SJSA1 (cell line): ENCODE results near the gene SLMAP. TPM values are rescaled to one million over a fixed set of nuclear protein-coding genes. Genes with fewer than 3 reads are reported as not detected.

ENCODE experiments used
- DNase-seq, 2 experiments: peaks; one replicate each; pipeline ENCODE4 v3.0.0-alpha.2; 2015 to 2020; ENCODE audit warnings: low spot score in 2 of 2, low read depth in 1 of 2
- H3K27ac ChIP-seq: fragments of 250-450 bp; sonication (Bioruptor Pico); 2 replicates; pipeline ENCODE4 v1.5.1; 2020; ENCODE audit warnings: mild to moderate bottlenecking, moderate library complexity
- H3K27me3 ChIP-seq: fragments of 250-450 bp; sonication (Bioruptor Pico); replicated peaks from 2 replicates; pipeline ENCODE4 v1.5.1; 2020; ENCODE audit warnings: mild to moderate bottlenecking, moderate library complexity
- H3K36me3 ChIP-seq: fragments of 250-450 bp; sonication (Bioruptor Pico); 2 replicates; pipeline ENCODE4 v1.5.1; 2020; ENCODE audit warnings: mild to moderate bottlenecking
- H3K4me1 ChIP-seq: fragments of 250-450 bp; sonication (Bioruptor Pico); replicated peaks from 2 replicates; pipeline ENCODE4 v1.6.1; 2021; ENCODE audit warnings: mild to moderate bottlenecking
- H3K4me3 ChIP-seq: fragments of 250-450 bp; sonication (Bioruptor Pico); 2 replicates; pipeline ENCODE4 v1.5.1; 2020; ENCODE audit warnings: mild to moderate bottlenecking
- H3K9me3 ChIP-seq: fragments of 250-450 bp; sonication (Bioruptor Pico); replicated peaks from 2 replicates; pipeline ENCODE4 v1.5.1; 2020; ENCODE audit warnings: mild to moderate bottlenecking
- total RNA-seq: library from RNA; depleted of rRNA; stranded (reverse); fragments of >200 nt; shearing (Covaris generic); gene quantifications from 2 replicates; pipeline ENCODE4 v1.2.3, GENCODE V29; 2014; rRNA removed

SLMAP gene
- total RNA-seq, 1 experiment from 2014 or later: 36.0 TPM

GRCh38 chr3:57971975-57972374, 215.9 kb downstream of the SLMAP start:
- no peak for DNase-seq
- no peaks in the 10 kb centered on the region for H3K9me3 ChIP-seq
- no peak overlapping the region for H3K4me3 ChIP-seq
- H3K36me3 ChIP-seq: no peaks in the 10 kb centered on the region
- no peaks in the 10 kb centered on the region for H3K27me3 ChIP-seq
- no peak overlapping the region for H3K27ac ChIP-seq
- peaks cover 60% of the 10 kb centered on the region for H3K4me1 ChIP-seq

GRCh38 chr3:57972531-57973111, 216.5 kb downstream of the SLMAP start:
- H3K27me3 ChIP-seq: no peaks in the 10 kb centered on the region
- no peaks in the 10 kb centered on the region for H3K9me3 ChIP-seq
- H3K4me3 ChIP-seq: no peak overlapping the region
- peak overlapping the region; percentile 25; the same call in 1 of the 2 replicates for H3K27ac ChIP-seq
- no peak for DNase-seq
- peaks cover 63% of the 10 kb centered on the region for H3K4me1 ChIP-seq
- no peaks in the 10 kb centered on the region for H3K36me3 ChIP-seq

DNA sequence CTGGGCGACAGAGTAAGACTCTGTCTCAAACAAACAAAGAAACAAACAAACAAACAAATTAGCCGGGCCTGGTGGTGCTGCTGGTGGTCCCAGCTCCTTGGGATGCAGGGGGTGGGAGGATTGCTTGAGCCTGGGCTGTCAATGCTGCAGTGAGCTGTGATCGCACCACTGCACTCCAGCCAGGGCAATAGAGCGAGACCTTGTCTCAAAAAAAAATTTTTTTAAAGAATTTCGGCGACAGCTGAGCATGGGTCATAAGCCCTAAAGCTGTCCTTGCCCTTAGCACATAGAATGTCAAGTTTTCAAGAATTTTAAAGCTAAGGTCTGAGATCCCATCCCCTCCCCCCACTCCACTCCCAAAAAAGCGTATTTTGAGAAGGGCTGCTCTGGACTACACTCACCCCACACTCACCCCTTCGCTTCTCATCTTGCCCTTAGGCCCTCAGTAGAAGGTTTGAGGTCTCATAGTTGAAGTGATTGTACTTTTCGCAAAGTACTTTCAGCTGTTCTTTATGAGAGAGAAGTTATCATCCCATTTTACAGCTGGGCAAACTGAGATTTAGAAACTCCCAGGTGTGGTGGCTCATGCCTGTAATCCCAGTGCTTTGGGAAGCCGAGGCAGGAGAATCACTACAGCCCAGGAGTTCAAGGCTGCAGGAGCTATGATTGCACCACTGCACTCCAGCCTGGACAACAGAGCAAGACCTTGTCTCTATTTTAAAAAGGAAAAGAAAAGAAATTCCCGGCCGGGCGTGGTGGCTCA, 217.8 kb downstream of the SLMAP start:
- peaks cover 76% of the 10 kb centered on the region for H3K4me1 ChIP-seq
- peak overlapping the region; percentile 94 for H3K27ac ChIP-seq
- H3K27me3 ChIP-seq: no peaks in the 10 kb centered on the region
- H3K4me3 ChIP-seq: no peak overlapping the region
- DNase-seq: no peak
- H3K9me3 ChIP-seq: no peaks in the 10 kb centered on the region
- no peaks in the 10 kb centered on the region for H3K36me3 ChIP-seq

- Histone ChIP-seq H3K4me3 (no peak overlapping the region), H3K9me3 (no peaks in the 10 kb centered on the region), H3K36me3 (no peaks in the 10 kb centered on the region), H3K27ac (peak overlapping the region; percentile 94), H3K27me3 (no peaks in the 10 kb centered on the region), H3K4me1 (peaks cover 67% of the 10 kb centered on the region)
- peak; percentile 83 to 91 for DNase-seq
Observed at GRCh38 chr3:57974796-57975388, 218.8 kb downstream of the SLMAP start.

DNA sequence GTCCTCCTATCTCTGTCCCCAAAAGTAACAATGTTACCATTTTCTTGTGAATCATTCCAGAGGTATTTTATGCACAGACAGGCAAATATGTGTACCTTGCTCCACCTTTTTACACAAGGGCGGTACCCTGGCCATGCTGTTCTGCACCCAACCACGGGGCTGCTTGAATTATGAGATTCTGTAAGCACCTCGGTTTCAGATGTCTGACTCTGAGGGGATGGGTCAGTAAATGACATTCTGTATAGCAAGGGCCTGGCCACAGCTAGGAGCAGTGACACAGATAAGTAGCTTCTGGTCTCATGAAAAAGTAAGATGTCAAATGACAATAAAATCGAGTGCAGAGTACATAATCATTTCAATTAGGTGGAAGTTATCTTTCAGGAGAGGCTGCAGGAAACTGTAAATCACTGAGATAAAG, 221.7 kb downstream of the SLMAP start:
- Histone ChIP-seq H3K27ac (peak overlapping the region; percentile 61), H3K4me1 (peaks cover 63% of the 10 kb centered on the region), H3K27me3 (no peaks in the 10 kb centered on the region), H3K4me3 (no peak overlapping the region), H3K36me3 (no peaks in the 10 kb centered on the region), H3K9me3 (no peaks in the 10 kb centered on the region)
- DNase-seq: no peak

DNA sequence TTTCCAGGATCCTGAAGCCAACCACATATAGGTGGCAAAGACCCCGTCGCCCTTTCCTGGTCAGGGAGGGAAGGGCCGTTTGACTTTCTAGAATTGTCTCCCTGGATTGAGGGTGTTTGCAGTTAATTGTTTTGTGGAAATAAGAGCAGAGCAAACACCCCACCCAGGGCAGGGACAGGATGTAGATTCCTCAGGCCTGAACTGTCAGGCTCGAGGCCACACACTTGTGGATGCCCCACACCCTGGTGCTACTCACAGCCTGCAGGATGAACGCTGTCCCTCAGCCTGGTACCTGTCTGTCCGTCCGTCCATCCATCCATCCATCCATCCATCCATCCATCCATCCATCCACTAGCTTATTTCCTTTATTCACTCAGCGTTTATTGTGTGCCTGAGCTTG, 222.2 kb downstream of the SLMAP start:
- Histone ChIP-seq H3K9me3 (no peaks in the 10 kb centered on the region), H3K4me1 (peaks cover 63% of the 10 kb centered on the region), H3K4me3 (no peak overlapping the region), H3K36me3 (no peaks in the 10 kb centered on the region), H3K27me3 (no peaks in the 10 kb centered on the region), H3K27ac (peak overlapping the region; percentile 61)
- no peak for DNase-seq

Other genes starting within 250 kb of the SLMAP start
- not detected in 2 replicates for gene DNAH12, start 212.0 kb upstream of the SLMAP start, total RNA-seq
- 8.8 and 11.9 TPM in 2 replicates for gene PDE12, start 200.0 kb upstream of the SLMAP start, total RNA-seq
- 242 and 283 TPM in 2 replicates for gene ARF4, start 159.0 kb upstream of the SLMAP start, total RNA-seq
- gene DENND6A, start 63.2 kb upstream of the SLMAP start, total RNA-seq: 18.6 and 36.6 TPM in 2 replicates